Fibroblast of lung (primary cell): Measurements from ENCODE around the gene PABPN1.

Experiments used
- CTCF ChIP-seq, 2 donors: IDR thresholded peaks in 1 of 2; conservative IDR thresholded peaks in 1 of 2; 1 replicate in 1 of 2; 2 replicates in 1 of 2; pipeline ENCODE4 v1.5.1; 2011 to 2012; ENCODE audit warnings: low read length in 2 of 2, control low read depth in 1 of 2, inconsistent platforms in 1 of 2, low read depth in 1 of 2, mild to moderate bottlenecking in 1 of 2
- EZH2 ChIP-seq: IDR thresholded peaks from 2 replicates; pipeline ENCODE4 v1.5.1; 2012; ENCODE audit warnings: low read length, control low read depth, mild to moderate bottlenecking; ENCODE audit errors: missing control alignments

- TF ChIP-seq CTCF (conservative IDR thresholded peaks at IDR 0.05 in 1 of 2, IDR thresholded peaks at IDR 0.05 in 1 of 2; ENCODE audit: low read depth in 1 of 2, low read length in 2 of 2), result no peak
- TF ChIP-seq EZH2, result no peak
Measured at GRCh38 chr14:23285530-23286019, 35.7 kb upstream of the PABPN1 start.
